Brain microvascular endothelial cell (primary cell): ENCODE results near the gene PACSIN1.

Source experiments
- DNase-seq: peaks from one replicate; pipeline ENCODE4 v3.0.0-alpha.2; 2020
- H3K27ac ChIP-seq: fragments of 250-450 bp; sonication (Bioruptor Pico); 2 replicates; pipeline ENCODE4 v1.5.1; 2020; ENCODE audit warnings: mild to moderate bottlenecking, moderate library complexity
- H3K27me3 ChIP-seq: fragments of 250-450 bp; sonication (Bioruptor Pico); replicated peaks from 2 replicates; pipeline ENCODE4 v1.5.1; 2020; ENCODE audit warnings: mild to moderate bottlenecking
- H3K36me3 ChIP-seq: fragments of 250-450 bp; sonication (Bioruptor Pico); replicated peaks from 2 replicates; pipeline ENCODE4 v1.5.1; 2020; ENCODE audit warnings: mild to moderate bottlenecking
- H3K4me3 ChIP-seq: 2 replicates; pipeline ENCODE4 v1.5.1; 2011; ENCODE audit warnings: low read depth, mild to moderate bottlenecking, control low read depth, low read length, moderate library complexity
- in situ Hi-C: cut with HindIII; loops from 2 replicates; pipeline ENCODE4 v1.10.0; 2017; ENCODE audit warnings: low sequenced_read_pairs, low pct_ligation_motif_present
- TF ChIP-seq, protein P1 (sequence below): IDR thresholded peaks from 2 replicates; pipeline ENCODE4 v1.5.1; 2011; ENCODE audit warnings: low read depth, mild to moderate bottlenecking, moderate library complexity, low read length, control low read depth, inconsistent platforms; ENCODE audit errors: missing control alignments

The PACSIN1 gene

GRCh38 chr6:34572021-34572420 is 106.1 kb downstream of the PACSIN1 start:
- Histone ChIP-seq H3K36me3 (no peaks in the 10 kb centered on the region), H3K4me3 (no peak overlapping the region), H3K27ac (no peak overlapping the region), H3K27me3 (no peaks in the 10 kb centered on the region)
- DNase-seq = no peak
- in situ Hi-C loops = no loop called here
- TF ChIP-seq, protein P1, sequence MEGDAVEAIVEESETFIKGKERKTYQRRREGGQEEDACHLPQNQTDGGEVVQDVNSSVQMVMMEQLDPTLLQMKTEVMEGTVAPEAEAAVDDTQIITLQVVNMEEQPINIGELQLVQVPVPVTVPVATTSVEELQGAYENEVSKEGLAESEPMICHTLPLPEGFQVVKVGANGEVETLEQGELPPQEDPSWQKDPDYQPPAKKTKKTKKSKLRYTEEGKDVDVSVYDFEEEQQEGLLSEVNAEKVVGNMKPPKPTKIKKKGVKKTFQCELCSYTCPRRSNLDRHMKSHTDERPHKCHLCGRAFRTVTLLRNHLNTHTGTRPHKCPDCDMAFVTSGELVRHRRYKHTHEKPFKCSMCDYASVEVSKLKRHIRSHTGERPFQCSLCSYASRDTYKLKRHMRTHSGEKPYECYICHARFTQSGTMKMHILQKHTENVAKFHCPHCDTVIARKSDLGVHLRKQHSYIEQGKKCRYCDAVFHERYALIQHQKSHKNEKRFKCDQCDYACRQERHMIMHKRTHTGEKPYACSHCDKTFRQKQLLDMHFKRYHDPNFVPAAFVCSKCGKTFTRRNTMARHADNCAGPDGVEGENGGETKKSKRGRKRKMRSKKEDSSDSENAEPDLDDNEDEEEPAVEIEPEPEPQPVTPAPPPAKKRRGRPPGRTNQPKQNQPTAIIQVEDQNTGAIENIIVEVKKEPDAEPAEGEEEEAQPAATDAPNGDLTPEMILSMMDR = no peak

DNA sequence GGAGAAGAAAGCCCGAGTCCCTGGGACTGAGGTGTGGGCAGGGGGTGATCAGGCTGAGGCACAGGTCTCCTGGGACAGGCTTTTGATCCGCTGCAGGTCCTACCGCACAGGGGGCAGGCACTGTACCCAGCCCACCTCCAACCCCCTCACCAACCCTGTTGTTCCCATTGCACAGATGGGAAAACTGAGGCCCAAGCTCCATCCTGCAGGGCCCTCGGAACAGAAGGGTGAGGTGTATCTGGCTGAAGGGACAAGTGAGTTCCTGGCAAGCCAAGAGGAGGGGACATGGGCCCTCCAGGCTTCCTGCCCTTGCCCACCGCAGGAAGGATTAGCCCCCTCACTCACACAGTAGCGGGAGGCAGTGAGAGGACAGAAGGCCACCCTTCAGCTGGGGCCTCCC is 106.7 kb downstream of the PACSIN1 start:
- Histone ChIP-seq H3K36me3 (no peaks in the 10 kb centered on the region), H3K27me3 (no peaks in the 10 kb centered on the region), H3K27ac (no peak overlapping the region), H3K4me3 (no peak overlapping the region)
- TF ChIP-seq, protein P1 = no peak
- no peak for DNase-seq
- in situ Hi-C loops = no loop called here

DNA sequence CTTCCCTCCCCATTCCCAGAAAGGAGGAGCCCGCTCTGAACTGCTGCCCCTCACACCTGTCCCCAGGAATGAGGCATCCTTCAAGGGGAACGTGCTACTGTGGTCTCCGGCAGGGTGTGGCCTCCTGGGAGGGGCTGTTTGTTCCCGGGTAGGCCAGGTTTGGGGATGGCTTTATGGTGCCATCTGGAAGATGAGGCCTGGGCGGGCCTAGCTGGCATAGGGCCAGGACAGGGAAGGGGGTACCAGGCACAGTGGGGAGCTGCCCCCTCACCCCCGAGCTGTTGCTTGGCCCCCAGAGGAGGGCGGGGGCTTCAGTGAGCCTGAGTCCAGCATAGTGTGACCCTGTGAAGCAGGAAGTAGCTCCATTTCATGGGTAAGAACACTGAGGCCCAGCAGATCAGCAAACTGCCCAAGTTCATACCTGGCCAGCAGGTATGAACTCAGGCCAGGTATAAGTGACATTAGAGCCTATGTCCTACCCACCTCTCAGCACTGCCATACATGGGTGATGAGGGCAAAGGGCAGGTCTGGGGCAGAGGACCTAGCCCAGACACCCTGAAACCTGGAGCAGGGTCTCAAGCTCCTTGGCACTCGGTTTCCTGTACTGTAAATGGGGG is 107.8 kb downstream of the PACSIN1 start:
- TF ChIP-seq, protein P1 = no peak
- no peak overlapping the region for H3K4me3 ChIP-seq
- H3K27me3 ChIP-seq = no peaks in the 10 kb centered on the region
- H3K36me3 ChIP-seq = no peaks in the 10 kb centered on the region
- in situ Hi-C loops = no loop called here
- no peak for DNase-seq
- H3K27ac ChIP-seq = no peak overlapping the region

- no peaks in the 10 kb centered on the region for H3K36me3 ChIP-seq
- TF ChIP-seq, protein P1 = no peak
- DNase-seq = no peak
- in situ Hi-C loops = no loop called here
- no peak overlapping the region for H3K4me3 ChIP-seq
- H3K27ac ChIP-seq = no peak overlapping the region
- no peaks in the 10 kb centered on the region for H3K27me3 ChIP-seq
Measured at GRCh38 chr6:34574647-34575293, 108.9 kb downstream of the PACSIN1 start.

DNA sequence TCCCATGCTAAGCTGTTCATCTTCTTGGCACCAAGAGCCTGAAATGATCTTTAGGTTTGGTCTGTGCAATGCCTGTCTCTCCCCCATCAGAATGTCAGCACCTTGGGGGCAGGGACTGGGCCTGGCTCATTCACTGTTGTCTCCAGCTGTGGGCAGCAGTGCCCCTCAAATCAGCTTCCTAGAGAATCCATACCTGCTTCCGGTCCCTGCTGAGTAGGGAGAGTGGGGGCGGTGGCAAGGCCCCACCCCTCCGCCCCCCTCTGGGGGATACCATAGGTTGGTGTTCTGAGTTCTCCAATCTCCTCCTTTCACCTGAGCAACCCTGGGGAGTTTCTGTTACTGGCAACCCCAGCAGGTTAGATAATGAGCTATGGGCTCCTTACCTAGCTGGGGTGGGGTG is 109.5 kb downstream of the PACSIN1 start:
- Histone ChIP-seq H3K27ac (no peak overlapping the region), H3K36me3 (no peaks in the 10 kb centered on the region), H3K4me3 (no peak overlapping the region), H3K27me3 (no peaks in the 10 kb centered on the region)
- in situ Hi-C loops = no loop called here
- DNase-seq = no peak
- TF ChIP-seq, protein P1 = no peak
